SU-DHL-6 (cell line): ENCODE measurements around the gene KRTAP10-5.
"Not testable (repeated sequence)": the region's sequence is repeated elsewhere in the genome, so short reads cannot be mapped to it uniquely, and the experiment has no call there.

Source experiments
- H2AFZ ChIP-seq: fragments of 200-600 bp; sonication (generic); 2 replicates; pipeline ENCODE4 v1.6.1; 2014; ENCODE audit warnings: low read depth, mild to moderate bottlenecking, moderate library complexity, mixed read lengths, antibody characterized with exemption, low read length; ENCODE audit not compliant: severe bottlenecking
- H3F3A ChIP-seq: fragments of 200-600 bp; shearing (Covaris generic); 2 replicates; pipeline ENCODE4 v1.6.0; 2016; ENCODE audit warnings: antibody characterized with exemption, mild to moderate bottlenecking; ENCODE audit not compliant: insufficient read depth
- H3K27ac ChIP-seq: fragments of 200-600 bp; sonication (generic); 2 replicates; pipeline ENCODE4 v1.5.1; 2016; ENCODE audit warnings: low read depth, mild to moderate bottlenecking, low read length, moderate library complexity, mixed read lengths
- H3K27me3 ChIP-seq: fragments of 200-600 bp; sonication (generic), shearing (Covaris generic); 2 replicates; pipeline ENCODE4 v1.6.0; 2014; ENCODE audit warnings: mild to moderate bottlenecking, low read length
- H3K36me3 ChIP-seq: fragments of 200-600 bp; sonication (generic); 2 replicates; pipeline ENCODE4 v1.6.1; 2014; ENCODE audit warnings: mild to moderate bottlenecking, low read length, mixed read lengths
- H3K4me2 ChIP-seq: fragments of 300-600, 200-600 bp; shearing (Covaris generic), sonication (generic); 2 replicates; pipeline ENCODE4 v1.6.0; 2014; ENCODE audit warnings: low read length, low read depth, mild to moderate bottlenecking; ENCODE audit not compliant: poor library complexity, severe bottlenecking
- H3K4me3 ChIP-seq: fragments of 200-600 bp; sonication (generic); 2 replicates; pipeline ENCODE4 v1.5.1; 2014; ENCODE audit warnings: antibody characterized with exemption, low read length, mild to moderate bottlenecking, mixed read lengths; ENCODE audit not compliant: insufficient read depth, poor library complexity, severe bottlenecking
- H3K79me2 ChIP-seq: fragments of 200-600 bp; sonication (generic); 2 replicates; pipeline ENCODE4 v1.6.1; 2014; ENCODE audit warnings: mild to moderate bottlenecking, low read length, moderate library complexity; ENCODE audit not compliant: insufficient read depth
- H3K9ac ChIP-seq: fragments of 200-600 bp; sonication (generic); 2 replicates; pipeline ENCODE4 v1.7.0; 2014; ENCODE audit warnings: mild to moderate bottlenecking, low read length
- H3K9me2 ChIP-seq: fragments of 200-600 bp; sonication (generic); replicated peaks from 2 replicates; pipeline ENCODE4 v1.6.1; 2014; ENCODE audit warnings: low read length; ENCODE audit not compliant: insufficient read depth
- H3K9me3 ChIP-seq: fragments of 200-600 bp; sonication (generic); 2 replicates; pipeline ENCODE4 v1.6.1; 2014; ENCODE audit warnings: low read length, mixed read lengths; ENCODE audit not compliant: insufficient read depth
- H4K20me1 ChIP-seq: fragments of 200-600 bp; sonication (generic); 2 replicates; pipeline ENCODE4 v1.6.1; 2014; ENCODE audit warnings: low read depth, mild to moderate bottlenecking, antibody characterized with exemption, low read length, moderate library complexity, mixed read lengths
- EZH2phosphoT487 ChIP-seq: fragments of 200-600 bp; sonication (generic), shearing (Covaris generic); conservative IDR thresholded peaks from 2 replicates; pipeline ENCODE4 v1.6.1; 2018; ENCODE audit warnings: mild to moderate bottlenecking, antibody characterized with exemption, low read length, moderate library complexity, mixed read lengths
- TF ChIP-seq, protein P1 (sequence below): fragments of 200-600 bp; sonication (generic); IDR thresholded peaks from one replicate; pipeline ENCODE4 v1.5.1; 2017; ENCODE audit warnings: antibody characterized with exemption, mild to moderate bottlenecking, low read length, moderate library complexity; ENCODE audit not compliant: insufficient read depth, poor library complexity, severe bottlenecking

KRTAP10-5 gene

GRCh38 chr21:44592446-44593311 lies 12.3 kb upstream of the KRTAP10-5 start, which contains the start of gene KRTAP10-6:
KRTAP10-6 (minus strand) TSS chr21:44592505; CDS start chr21:44592484, 21 bp downstream.
- Histone ChIP-seq H2AFZ (no peak within 1 kb of the TSS), H3K4me3 (no peak within 1 kb of the TSS), H3K79me2 (no peaks in the 10 kb centered on the region), H3K27me3 (no peaks in the 10 kb centered on the region), H3K9me2 (no peaks in the 10 kb centered on the region), H4K20me1 (no peaks in the 10 kb centered on the region), H3K4me2 (no peak within 1 kb of the TSS), H3F3A (no peaks in the 10 kb centered on the region), H3K9me3 (no peaks in the 10 kb centered on the region), H3K9ac (no peak within 1 kb of the TSS), H3K27ac (no peak within 1 kb of the TSS), H3K36me3 (no peaks in the 10 kb centered on the region)
- TF ChIP-seq EZH2phosphoT487: no peak
- TF ChIP-seq, protein P1, sequence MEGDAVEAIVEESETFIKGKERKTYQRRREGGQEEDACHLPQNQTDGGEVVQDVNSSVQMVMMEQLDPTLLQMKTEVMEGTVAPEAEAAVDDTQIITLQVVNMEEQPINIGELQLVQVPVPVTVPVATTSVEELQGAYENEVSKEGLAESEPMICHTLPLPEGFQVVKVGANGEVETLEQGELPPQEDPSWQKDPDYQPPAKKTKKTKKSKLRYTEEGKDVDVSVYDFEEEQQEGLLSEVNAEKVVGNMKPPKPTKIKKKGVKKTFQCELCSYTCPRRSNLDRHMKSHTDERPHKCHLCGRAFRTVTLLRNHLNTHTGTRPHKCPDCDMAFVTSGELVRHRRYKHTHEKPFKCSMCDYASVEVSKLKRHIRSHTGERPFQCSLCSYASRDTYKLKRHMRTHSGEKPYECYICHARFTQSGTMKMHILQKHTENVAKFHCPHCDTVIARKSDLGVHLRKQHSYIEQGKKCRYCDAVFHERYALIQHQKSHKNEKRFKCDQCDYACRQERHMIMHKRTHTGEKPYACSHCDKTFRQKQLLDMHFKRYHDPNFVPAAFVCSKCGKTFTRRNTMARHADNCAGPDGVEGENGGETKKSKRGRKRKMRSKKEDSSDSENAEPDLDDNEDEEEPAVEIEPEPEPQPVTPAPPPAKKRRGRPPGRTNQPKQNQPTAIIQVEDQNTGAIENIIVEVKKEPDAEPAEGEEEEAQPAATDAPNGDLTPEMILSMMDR: no peak

DNA sequence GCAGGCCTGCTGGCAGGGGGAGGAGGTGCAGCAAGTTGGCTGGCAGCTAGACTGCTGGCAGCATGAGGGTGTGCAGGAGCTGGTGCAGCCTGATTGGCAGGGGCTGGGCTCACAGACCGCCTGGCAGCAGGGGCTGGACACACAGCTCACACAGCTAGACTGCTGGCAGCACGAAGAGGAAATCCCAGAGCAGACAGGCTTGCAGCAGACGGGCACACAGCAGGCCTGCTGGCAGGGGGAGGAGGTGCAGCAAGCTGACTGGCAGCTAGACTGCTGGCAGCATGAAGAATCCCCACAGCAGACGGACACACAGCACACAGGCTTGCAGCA lies 11.4 kb upstream of the KRTAP10-5 start:
- not testable (repeated sequence) for H3K4me3 ChIP-seq, H3K9me2 ChIP-seq, H3K27ac ChIP-seq, H2AFZ ChIP-seq, H3K9me3 ChIP-seq, H3K4me2 ChIP-seq, H3K27me3 ChIP-seq, H3K9ac ChIP-seq, H4K20me1 ChIP-seq, H3K79me2 ChIP-seq, H3K36me3 ChIP-seq, H3F3A ChIP-seq

GRCh38 chr21:44590897-44591800 lies 10.7 kb upstream of the KRTAP10-5 start:
- not testable (repeated sequence) for H3K4me3 ChIP-seq, H3K9me3 ChIP-seq, H3K27ac ChIP-seq, H3K9me2 ChIP-seq, H3K9ac ChIP-seq, H4K20me1 ChIP-seq, H3K36me3 ChIP-seq, H3K79me2 ChIP-seq, H2AFZ ChIP-seq, H3K27me3 ChIP-seq, H3K4me2 ChIP-seq, H3F3A ChIP-seq

DNA sequence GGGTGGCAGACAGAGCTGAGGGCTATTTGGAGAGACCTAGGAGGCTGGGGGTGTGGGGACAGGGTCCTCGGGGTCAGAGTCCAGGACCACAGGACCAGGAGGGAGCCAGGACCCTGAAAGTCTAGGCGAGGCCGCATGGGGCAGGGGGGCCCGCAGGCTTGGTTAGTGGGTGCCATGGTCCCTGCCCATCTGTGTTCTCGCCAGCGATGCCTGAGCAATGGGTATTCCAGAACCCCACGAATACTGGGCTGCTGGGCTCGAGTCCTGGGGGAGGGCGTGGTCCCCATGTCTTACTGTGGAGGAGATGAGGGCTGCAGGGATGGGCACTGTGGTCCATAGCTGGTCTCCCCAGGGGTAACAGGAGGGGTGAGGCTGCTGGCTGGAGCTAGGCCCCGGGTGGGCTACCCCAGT lies 9.9 kb upstream of the KRTAP10-5 start:
- Histone ChIP-seq H2AFZ (no peak overlapping the region), H3K36me3 (no peaks in the 10 kb centered on the region), H3K4me3 (no peak overlapping the region), H3K27me3 (no peaks in the 10 kb centered on the region), H3K9me3 (no peaks in the 10 kb centered on the region), H3K4me2 (no peak overlapping the region), H3F3A (no peaks in the 10 kb centered on the region), H3K79me2 (no peaks in the 10 kb centered on the region), H3K27ac (no peak overlapping the region), H4K20me1 (no peaks in the 10 kb centered on the region), H3K9ac (no peak overlapping the region), H3K9me2 (no peaks in the 10 kb centered on the region)
- TF ChIP-seq EZH2phosphoT487: no peak
- TF ChIP-seq, protein P1: no peak
